ENCODE measurements around the gene TRIM6.
"Not testable (repeated sequence)": the region's sequence is repeated elsewhere in the genome, so short reads cannot be mapped to it uniquely, and the experiment has no call there.

TRIM6 gene, protein sequence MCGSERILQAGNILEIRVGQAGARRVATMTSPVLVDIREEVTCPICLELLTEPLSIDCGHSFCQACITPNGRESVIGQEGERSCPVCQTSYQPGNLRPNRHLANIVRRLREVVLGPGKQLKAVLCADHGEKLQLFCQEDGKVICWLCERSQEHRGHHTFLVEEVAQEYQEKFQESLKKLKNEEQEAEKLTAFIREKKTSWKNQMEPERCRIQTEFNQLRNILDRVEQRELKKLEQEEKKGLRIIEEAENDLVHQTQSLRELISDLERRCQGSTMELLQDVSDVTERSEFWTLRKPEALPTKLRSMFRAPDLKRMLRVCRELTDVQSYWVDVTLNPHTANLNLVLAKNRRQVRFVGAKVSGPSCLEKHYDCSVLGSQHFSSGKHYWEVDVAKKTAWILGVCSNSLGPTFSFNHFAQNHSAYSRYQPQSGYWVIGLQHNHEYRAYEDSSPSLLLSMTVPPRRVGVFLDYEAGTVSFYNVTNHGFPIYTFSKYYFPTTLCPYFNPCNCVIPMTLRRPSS

DNA sequence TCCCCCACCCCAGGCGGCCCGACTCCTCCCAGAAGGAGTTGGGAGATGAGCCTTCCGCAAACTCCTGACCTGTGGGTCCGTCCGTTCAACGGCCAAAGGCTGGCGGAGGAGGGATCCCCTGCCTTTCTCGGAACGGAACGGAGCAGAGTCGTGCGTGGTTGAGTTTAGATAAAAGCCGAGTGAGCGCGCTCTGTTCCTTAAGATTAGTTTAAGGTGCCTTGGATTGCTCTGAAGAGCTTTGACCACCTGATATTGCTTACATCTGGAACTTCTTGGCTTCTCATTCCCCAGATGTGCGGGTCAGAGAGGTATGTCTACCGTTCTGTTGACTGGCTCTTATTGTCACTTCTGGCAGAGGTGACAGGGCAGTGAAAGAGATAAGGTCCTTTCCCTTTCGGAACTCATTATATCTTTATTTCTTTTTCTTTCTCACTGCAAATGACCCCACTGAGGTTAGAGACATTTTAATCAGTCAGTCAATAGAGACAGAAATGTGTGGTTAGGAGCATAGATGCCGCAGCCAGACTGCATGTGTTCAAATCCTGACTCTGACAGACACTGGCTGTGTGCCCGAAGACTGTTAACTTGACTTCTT lies at the start of gene TRIM6:
Gene TRIM6, plus strand, starts transcription at position 31 of the 595 bp plus-strand sequence. Its CDS starts 261 bp downstream, at position 292.
- no peak for DNase-seq

DNA sequence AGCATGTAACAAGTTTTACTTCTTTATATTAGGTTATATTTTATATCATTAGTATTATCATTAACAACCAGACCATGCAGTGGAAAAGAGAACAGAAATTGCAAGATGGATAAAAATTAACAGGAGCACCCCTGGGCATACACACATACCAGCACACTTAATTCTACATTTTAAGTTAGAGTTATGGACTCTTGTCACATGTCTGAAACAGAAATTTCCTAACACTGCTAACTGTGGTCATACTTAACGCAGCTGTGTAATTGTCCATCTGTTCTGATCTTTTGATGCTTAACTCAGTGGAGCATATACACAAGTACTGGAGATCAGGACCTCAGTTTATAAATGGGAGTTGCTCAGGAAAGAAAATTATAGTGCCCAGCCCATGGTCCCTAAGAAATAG lies 48.5 kb upstream of the TRIM6 start:
- no peak for DNase-seq

DNA sequence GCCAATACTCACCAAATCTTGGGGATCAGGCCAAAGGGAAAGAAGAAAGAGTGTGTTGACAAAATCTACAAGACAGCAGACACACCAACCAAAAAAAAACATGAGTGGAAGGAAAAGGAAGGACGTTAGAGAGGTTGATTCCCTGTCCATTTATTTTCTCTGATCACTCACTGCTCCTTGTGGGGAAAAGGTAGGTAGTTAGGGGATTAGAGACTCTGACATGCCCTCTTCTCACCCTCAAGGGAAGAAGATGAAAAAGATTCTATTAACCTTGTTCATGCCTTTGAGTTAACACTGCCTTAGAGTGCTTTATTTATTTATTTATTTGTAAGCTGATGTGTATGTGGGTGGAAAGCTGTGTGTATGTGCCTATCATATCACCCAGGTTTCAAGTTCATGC lies 48.0 kb upstream of the TRIM6 start, which contains the start of gene OR52H1:
Gene OR52H1, minus strand, starts transcription at position 101 of the 400 bp plus-strand sequence. CDS start 3,035 bp downstream, outside the sequence.
- DNase-seq = no peak

DNA sequence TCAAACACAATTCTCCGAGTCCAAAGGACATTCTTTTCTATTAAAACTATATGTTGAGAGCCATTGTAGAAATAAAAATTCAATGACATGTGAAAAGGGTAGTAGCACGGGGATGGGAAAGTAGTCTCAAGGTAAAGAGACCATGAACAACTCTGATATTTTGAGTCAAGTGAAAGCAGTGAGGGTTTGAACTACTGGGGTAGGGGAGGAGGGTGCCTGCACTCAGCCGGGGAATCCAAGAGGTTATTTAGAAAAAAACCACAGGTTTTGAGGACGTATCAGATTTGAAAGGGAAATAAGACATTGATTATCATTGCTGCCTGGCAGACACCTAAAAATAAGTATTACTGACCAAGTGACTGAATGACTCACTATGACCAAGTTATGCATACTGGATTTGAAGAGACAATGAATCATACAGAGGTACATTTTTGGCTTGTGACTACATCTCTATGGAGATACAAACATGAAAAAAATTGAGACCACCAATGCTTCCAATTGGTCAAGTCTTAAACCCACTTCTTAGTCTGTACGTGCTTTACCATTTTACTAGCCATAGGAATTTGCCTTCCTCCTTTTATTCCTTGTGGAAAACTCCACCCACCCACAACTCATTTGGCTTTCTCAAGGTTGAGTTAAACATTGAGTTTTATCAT lies 45.9 kb upstream of the TRIM6 start:
- DNase-seq = no peak

DNA sequence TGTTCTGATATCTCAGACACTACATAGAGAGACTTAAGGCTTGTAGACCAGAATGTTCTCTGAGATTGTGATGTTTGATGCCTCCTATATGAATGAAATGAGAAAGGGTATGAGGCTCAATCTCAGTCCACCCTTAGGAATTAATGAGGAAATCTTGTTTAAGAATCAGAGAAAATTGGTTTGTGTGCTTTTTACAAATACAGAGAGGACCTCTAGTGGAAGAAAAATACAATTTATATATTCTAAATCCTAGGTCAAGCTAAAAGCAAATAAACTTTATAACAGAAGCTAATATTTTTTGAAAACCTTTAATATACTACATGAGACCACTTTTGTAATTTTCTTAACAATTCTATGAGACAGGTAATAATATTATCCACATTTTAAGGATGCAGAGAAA lies 43.1 kb upstream of the TRIM6 start:
- DNase-seq = no peak

DNA sequence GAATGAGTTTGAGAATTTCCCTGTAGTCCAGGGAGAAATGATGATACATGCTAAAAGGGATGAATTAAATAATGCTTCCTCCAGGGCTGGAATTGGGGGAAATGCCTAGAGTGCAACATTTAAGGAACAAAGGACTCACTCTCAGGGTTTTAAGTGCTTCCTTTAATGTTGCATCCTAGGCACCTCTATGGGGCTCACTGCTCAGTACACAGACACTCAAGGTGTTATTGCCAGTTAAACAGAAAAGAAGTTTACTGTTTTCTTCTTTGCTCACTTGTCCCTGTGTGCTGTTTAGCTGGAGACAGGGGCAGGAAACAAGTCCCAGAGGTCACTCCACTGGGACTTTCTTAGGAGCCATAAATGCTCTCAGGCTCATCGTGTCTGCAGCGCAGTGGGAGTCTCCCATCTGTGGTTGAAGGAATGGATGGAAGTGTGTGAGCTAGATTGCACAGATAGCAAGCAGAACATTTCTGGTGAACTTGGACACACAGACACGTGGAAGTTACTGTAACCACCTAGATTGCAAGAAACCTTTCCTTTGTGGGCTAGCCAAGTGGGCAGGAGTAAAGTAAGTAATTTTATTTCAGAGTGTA lies 39.7 kb upstream of the TRIM6 start:
- DNase-seq = no peak

DNA sequence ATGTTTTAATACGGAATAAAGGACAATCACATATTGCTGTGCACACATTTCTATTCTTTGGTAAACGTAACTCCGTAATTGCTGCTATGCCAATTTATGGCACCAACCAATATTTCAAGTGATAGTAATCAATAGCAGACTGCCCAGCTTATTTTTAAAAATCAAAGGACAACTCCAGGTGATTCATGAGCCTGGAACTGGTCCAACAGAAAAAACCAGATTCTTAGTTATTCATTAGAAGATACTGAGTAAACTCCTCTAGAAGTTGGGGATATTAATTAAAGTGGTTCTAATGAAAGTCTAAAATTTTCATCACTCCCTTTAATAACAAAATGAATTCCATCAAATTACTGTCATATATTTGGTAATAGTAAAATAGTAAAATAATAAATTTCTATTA lies 38.7 kb upstream of the TRIM6 start:
- DNase-seq = no peak

DNA sequence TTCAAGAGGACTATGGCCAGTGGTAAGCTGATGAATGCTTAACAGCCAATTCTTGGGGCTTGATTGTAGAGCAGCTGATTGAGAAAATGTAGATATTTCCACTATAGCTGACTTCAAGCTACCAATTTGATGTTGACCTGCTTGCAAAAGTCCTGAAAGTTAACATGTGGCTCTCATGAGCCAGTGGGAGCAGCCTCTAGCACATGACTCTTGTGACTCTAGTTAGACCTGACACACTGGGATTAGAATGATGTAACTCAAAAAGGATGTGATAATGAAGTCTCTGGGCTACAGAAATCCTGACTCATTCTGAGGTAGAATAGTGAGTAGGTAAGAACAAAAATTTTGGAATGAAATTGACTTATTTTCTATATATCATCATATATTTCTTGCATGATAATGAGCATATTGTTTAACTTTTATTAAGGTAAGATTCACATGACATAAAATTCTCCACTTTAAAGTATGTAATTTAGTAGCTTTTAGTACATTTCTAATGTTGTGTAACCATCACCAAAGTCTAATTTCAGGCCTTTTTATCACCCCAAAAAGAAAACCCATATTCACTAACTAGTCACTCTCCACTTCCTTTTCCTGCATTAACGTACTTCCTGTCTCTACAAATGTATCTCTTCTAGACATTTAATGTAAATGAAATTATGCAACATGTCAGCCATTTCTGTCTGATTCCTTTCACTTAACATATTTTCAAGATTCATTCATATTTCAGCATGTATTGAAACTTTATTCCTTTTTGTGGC lies 32.0 kb upstream of the TRIM6 start:
- no peak for DNase-seq

DNA sequence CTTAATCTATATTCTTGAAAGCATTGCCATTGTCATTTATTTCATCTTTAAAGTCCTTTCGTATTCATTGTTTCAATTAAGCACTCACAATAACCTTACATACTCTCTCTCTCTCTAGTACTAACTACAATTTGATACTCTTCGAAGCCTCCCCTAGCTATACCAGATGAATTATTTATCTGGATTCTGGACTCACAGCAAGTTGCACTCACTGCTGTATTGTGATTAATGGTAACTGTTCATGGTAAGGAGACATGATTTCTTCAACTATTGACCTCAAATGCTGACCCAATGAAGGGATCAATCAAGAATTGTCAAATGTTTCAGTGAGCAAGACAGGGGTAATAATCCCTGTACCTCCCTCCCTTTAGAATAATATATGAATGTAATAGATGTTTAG lies 21.8 kb upstream of the TRIM6 start:
- no peak for DNase-seq

DNA sequence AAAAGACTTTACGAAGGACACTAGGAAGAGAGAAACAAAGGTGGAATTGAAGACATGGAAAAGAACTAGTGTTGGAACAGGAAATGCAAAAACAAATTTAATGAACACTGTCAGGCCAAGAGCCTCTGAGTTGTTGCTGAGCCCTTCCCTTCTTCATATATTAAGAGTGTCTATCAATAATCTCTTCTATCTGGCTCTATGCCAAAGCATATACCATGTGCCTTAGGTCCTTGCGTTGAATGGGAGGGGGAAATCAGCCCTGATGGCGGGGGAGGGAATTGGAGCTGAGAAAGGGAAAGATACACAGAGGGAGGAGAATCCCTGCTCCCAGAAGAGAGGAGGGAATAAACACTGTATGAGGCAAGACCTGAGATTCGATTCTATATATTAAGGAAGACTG lies 21.3 kb upstream of the TRIM6 start:
- no peak for DNase-seq

DNA sequence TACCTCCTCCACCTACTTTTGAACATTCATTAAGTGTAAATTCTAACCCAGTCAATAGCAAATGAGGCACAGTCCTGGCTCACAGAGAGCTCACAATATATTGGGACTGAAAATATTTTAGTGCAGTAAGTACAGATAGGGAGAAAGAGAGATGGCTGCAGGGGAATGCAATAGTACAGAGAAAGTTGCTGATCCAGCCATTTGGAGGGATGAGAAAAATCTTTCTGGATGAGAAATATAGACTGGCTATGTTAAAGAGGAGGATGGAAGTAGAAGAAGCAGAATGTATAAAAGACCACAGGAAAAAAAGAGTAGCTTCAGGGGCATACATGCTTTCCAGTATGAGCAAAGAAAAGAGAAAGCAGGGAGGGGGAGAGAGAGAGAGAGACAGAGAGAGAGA lies 19.3 kb upstream of the TRIM6 start:
- no peak for DNase-seq

DNA sequence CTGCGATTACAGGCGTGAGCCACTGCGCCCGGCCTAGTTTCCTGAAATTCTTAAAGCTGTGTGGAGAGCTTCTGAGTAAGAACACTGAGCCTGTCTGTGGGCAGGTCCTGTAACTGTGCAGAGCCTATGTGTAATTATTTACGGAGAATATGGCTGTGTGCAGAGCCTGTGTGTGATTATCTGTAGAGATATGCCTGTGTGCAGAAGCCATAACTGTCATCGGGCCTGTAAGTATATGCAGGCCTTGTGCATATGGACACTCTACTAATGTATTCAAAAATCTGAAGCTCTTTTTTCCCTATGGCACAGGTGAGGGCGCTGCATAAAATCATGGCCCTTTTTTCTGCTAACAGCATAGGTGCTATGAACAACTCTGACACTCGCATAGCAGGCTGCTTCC lies 15.9 kb upstream of the TRIM6 start, which contains the start of gene OR52B6:
Gene OR52B6, plus strand, starts transcription at position 301 of the 400 bp plus-strand sequence. Its CDS starts 0 bp downstream, at position 301.
- no peak for DNase-seq

DNA sequence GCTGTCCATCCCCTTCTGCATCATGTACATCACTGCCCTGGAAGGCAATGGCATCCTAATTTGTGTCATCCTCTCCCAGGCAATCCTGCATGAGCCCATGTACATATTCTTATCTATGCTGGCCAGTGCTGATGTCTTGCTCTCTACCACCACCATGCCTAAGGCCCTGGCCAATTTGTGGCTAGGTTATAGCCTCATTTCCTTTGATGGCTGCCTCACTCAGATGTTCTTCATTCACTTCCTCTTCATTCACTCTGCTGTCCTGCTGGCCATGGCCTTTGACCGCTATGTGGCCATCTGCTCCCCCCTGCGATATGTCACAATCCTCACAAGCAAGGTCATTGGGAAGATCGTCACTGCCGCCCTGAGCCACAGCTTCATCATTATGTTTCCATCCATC lies 15.4 kb upstream of the TRIM6 start:
- DNase-seq = no peak

DNA sequence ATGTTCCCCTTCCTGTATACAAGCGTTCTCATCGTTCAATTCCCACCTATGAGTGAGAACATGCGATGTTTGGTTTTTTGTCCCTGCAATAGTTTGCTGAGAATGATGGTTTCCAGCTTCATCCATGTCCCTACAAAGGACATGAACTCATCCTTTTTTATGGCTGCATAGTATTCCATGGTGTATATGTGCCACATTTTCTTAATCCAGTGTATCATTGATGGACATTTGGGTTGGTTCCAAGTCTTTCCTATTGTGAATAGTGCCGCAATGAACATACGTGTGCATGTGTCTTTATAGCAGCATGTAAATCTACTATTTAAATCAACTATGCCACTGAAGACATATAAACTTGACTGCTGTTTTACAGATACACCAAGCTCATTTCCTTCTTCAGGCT lies 12.0 kb upstream of the TRIM6 start:
- not testable (repeated sequence) for DNase-seq

DNA sequence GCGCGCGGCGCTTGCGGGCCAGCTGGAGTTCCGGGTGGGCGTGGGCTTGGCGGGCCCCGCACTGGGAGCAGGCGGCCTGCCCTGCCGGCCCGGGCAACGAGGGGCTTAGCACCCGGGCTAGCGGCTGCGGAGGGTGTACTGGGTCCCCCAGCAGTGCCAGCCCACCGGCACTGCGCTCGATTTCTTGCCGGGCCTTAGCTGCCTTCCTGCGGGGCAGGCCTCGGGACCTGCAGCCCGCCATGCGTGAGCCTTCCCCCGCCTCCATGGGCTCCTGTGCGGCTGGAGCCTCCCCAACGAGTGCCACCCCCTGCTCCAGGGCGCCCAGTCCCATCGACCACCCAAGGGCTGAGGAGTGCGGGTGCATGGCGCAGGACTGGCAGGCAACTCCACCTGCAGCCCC lies 6.5 kb upstream of the TRIM6 start:
- DNase-seq = not testable (repeated sequence)

DNA sequence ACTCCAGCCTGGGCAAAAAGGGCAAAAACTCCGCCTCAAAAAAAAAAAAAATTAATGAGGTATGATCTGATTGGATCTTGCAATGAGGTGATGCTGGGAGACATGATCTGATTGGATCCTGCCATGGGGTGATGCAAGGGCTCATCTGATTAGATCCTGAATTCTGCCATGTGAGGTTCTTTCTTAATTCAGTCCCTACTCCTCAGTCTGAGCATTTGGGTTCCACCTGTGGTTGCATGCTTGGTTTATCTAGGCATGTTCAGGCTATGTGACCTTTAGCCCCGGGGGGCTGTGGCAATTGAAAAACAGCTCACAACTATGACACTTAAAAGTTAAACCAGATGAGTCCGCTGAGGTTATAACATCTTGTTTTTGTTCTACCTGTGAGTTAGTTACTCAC lies 4.8 kb upstream of the TRIM6 start:
- no peak for DNase-seq

DNA sequence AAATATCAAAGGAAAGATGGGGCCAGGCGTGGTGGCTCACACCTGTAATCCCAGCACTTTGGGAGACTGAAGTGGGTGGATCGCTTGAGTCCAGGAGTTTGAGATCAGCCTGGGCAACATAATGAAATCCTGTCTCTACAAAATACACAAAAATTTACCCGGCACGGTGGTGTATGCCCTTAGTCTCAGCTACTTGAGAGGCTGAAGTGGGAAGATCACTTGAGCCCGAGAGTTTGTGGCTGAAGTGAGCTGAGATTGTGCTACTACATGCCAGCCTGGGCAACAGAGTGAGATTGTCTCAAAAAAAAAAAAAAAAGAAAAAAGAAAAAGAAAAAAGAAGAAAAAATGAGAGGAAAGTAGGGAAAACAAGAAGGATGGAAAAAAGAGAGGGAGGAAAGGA lies 3.8 kb upstream of the TRIM6 start:
- no peak for DNase-seq

DNA sequence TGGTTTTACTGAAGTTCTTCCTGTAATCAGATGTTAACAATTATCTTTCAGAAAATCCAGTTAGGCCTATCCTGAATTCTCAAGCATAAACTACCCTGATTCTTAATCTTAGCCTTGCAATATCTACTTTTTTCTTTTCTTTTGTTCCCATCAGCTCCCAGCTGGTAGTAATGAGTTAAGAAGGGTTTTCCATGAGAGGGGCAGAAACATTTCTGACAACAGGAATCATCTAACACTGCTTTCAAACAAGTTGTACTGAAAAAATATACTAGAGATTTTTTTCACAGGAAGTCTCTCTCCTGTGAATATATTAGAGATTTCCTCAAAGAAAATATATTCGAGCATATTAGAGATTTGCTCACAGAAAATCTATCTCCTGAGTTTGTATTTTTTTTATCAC lies 3.3 kb upstream of the TRIM6 start:
- no peak for DNase-seq

DNA sequence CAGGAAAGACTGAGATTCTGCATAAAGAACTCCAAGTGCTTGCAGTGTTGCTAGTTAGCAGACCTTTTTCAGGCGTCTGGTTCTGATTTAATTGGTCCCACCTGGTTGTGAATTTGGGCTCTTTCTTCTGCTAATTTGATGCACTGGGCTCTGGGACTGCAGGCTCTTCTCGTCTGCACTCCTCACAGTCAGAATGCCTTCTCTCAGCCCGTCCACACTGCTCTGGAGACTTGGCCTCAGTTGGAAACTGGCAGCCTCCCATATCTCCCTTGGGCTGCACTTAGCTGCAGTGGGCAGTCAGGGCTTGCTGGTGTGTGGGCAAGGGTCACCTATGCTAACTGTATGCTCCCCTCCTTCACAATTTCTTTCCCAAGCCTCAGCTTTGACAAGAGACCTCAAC lies 1.5 kb downstream of the TRIM6 start:
- no peak for DNase-seq

DNA sequence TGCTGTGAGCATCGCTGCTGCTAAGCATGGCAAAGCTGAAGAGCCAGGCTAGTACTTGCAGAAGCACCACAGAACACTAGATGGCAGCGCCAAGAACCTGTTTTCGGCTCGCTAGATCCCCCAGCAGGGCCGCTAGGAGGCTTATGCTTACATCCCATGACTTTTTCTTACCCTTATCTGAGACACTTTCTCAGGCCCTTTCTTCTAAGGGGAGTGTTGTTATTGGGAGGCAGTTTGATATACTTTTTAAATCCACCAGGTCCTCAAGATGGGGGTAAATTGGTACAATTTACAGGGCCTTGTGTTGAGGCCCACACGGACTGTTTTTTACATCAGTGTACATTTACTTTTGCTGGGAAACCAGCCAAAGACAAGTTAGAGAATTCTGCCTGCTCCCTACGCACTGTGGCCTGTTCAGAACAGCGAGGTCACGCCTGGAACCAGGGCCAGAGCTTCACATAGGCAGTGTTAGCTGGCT lies 4.0 kb downstream of the TRIM6 start:
- DNase-seq = no peak

DNA sequence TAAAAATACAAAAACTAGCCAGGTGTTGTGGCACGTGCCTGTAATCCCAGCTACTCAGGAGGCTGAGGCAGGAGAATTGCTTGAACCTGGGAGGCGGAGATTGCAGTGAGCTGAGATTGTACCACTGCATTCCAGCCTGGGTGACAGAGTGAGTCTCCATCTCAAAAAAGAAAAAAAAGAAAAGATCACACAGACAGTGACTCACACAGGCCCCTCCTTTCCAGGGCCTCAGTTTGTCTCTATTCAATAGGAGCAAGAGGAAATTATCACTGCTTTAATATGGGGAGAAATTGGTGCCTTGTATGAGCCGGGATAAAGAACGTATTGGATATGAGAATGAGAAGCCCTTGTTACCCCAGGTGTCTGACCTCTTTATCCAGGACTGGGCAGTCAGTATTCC lies 6.4 kb downstream of the TRIM6 start:
- DNase-seq = not testable (repeated sequence)

DNA sequence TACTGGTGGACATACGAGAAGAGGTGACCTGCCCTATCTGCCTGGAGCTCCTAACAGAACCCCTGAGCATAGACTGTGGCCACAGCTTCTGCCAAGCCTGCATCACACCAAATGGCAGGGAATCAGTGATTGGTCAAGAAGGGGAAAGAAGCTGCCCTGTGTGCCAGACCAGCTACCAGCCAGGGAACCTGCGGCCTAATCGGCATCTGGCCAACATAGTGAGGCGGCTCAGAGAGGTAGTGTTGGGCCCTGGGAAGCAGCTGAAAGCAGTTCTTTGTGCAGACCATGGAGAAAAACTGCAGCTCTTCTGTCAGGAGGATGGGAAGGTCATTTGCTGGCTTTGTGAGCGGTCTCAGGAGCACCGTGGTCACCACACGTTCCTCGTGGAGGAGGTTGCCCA lies 6.9 kb downstream of the TRIM6 start:
- DNase-seq = no peak
